Measurements from ENCODE around the gene PLAGL2.
"Not testable (repeated sequence)": the region's sequence is repeated elsewhere in the genome, so short reads cannot be mapped to it uniquely, and the experiment has no call there.

The PLAGL2 gene, protein sequence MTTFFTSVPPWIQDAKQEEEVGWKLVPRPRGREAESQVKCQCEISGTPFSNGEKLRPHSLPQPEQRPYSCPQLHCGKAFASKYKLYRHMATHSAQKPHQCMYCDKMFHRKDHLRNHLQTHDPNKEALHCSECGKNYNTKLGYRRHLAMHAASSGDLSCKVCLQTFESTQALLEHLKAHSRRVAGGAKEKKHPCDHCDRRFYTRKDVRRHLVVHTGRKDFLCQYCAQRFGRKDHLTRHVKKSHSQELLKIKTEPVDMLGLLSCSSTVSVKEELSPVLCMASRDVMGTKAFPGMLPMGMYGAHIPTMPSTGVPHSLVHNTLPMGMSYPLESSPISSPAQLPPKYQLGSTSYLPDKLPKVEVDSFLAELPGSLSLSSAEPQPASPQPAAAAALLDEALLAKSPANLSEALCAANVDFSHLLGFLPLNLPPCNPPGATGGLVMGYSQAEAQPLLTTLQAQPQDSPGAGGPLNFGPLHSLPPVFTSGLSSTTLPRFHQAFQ

DNA sequence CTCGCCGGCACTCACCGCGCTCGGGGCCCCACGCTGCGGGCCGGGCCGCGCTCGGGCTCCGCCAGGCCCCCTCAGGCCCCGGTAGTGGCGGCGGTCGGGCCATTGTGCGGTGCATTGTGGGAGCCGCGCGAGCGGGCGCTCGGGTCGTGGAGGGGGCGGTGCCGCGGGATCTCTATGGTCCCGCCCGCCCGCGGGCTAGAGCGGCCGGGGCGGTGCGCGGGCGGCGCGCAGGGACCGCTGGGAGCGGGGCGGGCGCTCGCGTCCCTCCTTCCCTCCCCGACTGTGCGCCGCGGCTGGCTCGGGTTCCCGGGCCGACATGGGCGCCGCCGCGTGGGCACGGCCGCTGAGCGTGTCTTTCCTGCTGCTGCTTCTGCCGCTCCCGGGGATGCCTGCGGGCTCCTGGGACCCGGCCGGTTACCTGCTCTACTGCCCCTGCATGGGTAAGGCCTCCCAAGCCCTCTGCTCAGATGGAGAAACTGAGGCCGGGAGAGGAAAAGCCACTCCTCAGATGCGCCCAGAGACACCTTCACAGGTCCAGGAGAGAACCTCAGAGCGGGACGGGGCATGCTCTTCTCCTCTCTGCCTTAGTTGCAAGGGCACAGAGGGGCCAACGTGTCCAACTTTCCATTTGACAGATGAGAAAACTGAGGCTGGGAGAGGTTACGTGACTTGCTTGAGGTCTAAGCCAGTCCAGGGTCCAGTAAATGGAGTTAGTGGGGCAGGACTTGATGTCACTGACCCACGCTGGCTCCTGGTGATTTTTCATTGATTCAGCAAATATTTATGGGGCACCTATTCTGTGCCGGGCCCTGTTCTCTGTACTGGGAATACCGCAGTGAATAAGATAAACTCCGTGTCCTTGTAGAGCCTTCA lies at the start of gene PLAGL2, which contains the start of gene POFUT1:
TSS of gene PLAGL2 (minus strand) at position 118 of the 873 bp plus-strand sequence. CDS start 5,565 bp downstream, outside the sequence.
TSS of gene POFUT1 (plus strand) at position 255 of the 873 bp plus-strand sequence. CDS start at position 317, 62 bp downstream.
- peak; percentile 91 for DNase-seq (ENCODE audit: low spot score)

DNA sequence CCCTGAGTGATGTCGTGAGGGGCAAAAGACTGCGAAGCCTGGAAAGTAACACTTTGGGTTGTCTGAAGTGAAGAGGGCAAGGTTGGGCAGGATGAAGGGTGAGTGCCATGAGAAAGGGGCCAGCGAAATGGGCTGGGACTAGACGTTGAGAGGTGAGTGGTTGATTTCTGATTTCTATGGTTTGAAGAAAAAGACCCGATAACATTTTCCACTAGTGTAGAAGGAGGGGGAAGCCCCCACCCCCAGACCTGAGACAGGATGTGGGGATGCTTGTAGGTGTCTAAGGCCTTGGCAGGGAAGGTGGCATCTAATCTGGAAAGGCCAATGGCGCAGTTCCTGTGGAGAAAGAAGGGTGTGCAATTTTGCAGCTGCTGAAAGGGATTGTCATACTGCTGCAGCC lies 44.6 kb upstream of the PLAGL2 start:
- DNase-seq (ENCODE audit: low spot score): no peak

DNA sequence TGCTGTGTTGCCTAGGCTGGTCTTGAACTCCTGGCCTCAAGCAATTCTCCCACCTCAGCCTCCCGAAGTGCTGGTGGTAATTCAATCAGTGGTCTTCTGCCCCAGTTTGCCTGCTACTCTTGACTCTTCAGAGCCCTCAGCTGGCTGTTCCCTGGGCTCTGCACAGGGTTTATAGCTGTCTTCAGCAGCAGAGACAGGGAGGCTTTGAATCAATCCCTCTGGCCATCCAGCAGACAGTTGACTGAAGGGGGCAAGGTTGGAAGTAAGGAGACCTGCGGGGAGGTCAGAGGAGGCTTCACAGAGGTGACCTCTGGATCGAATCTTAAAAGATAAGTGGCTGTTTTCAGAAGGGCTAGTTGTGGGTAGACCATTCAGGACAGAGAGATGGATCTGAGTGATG lies 43.9 kb upstream of the PLAGL2 start:
- DNase-seq (ENCODE audit: low spot score): no peak

DNA sequence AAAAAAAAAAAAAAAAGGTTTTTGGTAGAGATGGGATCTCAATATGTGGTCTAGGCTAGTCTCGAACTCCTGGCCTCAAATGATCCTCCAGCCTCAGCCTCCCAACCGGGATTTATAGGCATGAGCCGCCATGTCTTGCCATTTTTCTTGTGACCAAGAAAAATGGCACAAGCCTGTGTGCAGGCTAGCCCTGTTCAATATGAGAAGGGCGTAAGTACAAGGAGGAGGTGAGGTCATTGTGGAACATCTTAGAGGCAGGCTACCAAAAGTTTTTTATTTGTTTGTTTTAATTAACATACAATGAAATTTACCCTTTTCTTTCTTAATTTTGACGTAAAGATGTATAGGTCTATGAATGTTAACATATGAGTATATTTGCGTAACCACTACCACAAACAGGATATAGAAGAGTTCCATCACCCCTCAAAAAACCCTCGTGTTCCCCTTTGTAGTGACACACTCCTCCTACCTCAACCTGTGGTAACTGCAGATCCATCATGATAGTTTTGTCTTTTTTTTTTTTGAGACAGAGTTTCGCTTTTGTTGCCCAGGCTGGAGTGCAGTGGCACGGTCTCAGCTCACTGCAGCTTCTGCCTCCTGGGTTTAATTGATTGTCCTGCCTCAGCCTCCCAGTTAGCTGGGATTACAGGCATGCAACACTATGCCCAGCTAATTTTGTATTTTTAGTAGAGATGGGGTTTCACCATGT lies 41.6 kb upstream of the PLAGL2 start:
- DNase-seq (ENCODE audit: low spot score): no peak

DNA sequence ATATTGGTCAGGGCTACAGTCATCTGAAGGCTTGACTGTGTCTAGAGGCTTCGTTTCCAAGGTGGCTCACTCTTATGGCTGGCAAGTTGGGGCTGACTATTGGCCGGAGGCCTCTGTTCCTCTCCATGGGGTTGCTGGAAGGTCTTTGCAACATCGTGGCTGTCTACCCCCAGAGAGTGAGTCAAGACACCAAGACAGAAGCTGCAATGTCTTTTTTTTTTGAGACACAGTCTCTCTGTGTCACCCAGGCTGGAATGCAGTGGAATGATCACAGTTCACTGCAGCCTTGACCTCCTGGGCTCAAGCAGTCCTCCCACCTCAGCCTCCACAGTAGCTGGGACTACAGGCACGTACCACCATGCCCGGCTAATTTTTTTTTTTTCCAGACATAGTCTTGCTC lies 40.5 kb upstream of the PLAGL2 start:
- no peak for DNase-seq (ENCODE audit: low spot score)

DNA sequence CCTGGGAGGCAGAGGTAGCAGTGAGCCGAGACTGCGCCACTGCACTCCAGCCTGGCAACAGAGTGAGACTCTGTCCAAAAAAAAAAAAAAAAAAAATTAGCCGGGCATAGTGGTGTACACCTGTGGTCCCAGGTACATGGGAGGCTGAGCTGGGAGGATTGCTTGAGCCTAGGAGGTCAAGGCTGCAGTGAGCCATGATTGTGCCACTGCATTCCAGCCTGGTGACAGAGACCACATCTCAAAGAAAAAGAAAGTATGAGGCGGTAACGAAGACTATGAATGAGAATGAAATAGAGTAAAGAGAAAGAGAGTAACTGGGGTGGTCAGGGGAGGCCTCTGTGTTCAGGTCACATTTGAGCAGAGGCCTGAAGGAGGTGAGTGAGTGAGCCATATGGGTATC lies 38.7 kb upstream of the PLAGL2 start:
- DNase-seq (ENCODE audit: low spot score): not testable (repeated sequence)

DNA sequence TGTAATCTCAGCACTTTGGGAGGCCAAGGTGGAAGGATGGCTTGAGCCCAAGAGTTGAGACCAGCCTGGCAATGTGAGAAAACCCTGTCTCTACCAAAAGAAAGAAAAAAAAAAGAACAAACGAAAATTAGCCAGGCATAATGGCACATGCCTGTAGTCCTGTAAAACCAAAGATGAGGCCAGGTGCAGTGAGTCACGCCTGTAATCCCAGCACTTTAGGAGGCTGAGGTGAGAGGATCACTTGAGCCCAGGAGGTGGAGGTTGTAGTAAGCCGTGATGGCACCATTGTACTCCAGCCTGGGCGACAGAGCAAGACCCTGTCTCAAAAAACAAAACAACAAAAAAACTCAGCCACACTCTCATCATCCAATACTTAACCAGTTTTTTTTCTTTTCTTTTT lies 37.4 kb upstream of the PLAGL2 start:
- no peak for DNase-seq (ENCODE audit: low spot score)

DNA sequence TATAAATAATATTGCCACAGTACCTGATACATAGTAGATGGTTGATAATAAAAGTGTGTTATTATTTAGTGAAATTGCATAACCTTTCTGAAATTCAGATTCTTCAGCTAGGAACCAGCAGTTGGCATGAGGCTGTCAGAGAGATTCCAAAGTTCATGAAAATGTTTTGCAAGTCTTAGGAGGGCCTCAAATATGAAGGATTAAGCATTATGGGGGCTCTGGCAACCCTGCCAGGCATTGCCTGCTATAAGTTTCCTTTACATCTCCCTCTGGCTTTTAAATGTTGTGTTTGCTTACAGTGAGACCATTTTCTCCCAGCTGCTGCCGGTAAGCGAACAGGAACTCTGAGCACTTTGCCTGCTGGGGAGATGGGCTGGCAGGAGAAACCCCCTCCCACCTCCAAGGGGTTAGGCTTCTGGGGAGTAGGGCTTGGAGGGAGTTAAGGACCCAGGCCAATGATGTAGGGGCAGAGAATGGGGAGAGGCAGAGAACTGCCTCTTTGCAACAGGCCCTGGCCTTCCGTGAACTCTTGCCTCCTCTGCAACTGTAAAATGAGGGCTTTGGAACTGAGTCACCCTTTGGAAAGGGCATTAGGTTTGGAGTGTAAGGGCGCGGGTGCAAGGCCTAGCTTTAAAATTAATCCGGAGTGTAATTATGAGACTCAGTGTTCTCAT lies 36.7 kb upstream of the PLAGL2 start:
- no peak for DNase-seq (ENCODE audit: low spot score)

DNA sequence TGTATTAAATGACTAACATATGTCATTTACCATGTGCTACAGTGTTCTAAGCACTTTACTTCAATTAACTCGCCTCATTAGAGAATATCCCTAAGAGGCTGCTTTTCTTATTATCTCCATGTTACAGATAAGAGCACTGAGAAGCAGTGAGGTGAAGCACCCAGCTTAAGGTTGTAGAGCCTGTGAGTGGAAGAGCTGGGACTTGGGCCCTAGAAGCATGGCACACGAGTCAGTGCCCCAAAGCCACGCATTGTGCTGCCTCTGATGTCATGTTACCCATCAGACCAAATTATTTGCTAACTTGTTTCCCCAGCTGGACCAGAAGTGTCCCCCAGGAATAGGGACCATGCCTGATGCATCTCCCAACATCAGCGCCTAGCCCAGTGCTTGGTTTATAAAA lies 34.3 kb upstream of the PLAGL2 start:
- no peak for DNase-seq (ENCODE audit: low spot score)

DNA sequence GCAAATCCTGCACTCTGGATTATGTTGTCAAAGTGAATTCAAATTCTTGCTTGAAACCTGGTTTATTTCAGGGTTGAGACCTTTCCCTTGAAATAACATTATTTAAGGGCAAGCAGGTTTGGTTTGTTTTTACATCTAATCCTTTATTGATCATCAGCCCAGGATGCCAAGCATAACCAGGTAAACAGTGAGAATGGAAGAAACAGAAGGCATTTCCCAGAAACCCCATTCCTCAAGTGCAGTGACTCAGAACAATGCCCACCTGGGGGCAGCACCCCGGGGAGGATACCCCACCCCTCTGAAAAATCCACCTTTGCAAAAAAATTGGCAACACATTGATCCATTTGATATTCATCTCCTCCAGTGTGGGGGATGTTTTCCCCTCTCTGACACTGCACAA lies 32.7 kb upstream of the PLAGL2 start:
- no peak for DNase-seq (ENCODE audit: low spot score)

DNA sequence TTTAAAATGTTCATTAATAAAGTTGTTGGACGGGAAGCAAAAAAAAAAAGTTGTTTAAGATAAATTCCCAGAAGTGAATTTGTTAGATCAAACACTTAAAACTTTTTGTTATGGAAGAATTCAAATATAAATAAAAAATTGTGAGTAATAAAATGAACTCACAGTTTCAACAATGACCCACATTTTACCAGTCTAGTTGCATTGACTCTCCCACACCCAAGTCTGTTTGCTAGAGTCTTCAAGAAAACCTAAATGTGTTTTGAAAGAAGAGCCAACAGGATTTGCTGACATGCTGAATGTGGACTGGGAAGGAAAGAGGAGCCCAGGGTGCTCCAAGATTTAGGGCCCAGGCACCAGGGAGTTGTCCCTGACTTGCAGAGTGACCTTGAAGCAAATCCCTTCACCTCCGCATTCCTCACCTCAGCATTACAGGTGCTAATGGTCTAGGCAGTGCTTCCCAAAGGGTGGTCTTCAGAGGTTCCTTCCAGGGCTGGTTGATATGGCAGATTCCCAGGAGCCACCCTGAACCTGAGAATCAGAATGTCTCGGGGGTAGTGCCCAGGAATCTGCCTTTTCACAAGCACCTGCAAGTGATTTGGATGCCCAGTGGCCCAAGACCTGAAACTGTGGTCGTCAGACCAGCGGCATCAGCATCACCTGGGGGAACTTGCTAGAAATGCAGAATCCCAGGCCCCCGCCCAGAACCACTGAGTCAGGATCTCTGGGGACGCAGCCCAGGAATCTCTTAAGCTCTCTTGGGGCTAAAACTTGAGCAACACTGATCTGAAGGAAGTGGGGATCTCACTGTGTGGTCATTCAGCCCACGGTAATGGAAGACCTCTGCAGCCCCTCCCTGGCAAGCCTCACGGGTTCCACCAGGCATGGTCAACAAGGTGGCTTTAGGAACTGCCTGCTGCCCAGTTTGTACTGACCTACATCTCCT lies 31.2 kb upstream of the PLAGL2 start:
- no peak for DNase-seq (ENCODE audit: low spot score)

DNA sequence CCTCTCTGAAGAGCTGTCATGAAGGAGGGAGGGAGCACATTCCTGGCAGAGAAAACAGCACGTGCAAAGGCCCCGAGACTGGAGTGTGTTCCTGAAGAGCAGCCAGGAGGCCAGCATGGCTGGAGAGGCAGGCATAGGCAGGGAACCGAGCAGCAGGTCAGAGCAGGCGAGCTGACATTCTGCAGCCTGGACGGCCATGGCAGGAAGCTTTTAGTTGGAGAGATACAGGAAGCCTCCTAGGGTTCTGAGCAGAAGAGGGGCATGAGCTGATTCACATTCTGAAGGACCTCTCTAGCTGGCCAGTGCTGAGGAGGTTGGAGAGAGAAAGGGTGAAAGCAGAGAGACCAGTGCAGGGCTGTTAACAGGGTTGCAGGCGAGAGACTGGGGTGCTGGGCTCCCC lies 29.9 kb upstream of the PLAGL2 start:
- no peak for DNase-seq (ENCODE audit: low spot score)

DNA sequence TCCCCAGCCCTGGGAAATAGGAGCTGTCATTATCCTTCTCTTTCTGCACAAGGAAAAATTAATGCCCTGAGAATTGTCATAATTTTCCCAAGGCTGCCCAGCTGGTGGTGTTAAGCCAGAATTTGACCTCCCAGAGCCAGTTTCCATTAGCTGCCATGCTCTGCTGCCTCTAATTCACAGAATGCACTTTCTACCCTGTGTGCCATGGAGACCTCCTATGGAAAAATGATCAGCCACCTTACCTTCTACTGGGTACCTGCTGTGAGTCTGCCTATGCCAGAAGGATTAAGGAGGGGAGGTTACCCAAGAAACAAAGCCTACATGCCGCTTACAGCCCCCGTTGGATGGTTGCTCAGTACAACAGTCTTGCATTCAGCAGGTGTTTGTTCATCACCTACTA lies 29.3 kb upstream of the PLAGL2 start:
- DNase-seq (ENCODE audit: low spot score): no peak

DNA sequence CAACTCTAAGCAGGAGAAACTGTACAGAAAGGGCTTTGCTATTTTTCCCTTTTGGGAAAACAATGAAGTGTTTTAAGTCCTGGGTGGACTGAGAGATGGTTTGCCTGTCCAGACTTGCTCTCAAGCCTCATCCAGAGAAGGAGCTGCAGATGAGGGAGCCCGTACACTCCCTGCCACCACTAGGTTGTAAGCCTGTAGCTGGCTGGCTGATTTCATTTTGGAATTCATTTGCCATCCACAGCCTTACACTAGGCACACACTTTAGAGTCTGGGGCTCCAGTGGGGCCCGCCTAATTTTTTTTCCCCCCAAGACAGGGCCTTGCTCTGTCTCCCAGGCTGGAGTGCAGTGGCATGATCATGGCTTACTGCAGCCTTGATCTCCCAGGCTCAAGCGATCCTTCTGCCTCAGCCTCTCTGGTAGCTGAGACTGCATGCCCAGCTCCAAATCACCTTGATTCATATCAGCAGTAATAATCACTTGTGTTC lies 28.5 kb upstream of the PLAGL2 start:
- no peak for DNase-seq (ENCODE audit: low spot score)

DNA sequence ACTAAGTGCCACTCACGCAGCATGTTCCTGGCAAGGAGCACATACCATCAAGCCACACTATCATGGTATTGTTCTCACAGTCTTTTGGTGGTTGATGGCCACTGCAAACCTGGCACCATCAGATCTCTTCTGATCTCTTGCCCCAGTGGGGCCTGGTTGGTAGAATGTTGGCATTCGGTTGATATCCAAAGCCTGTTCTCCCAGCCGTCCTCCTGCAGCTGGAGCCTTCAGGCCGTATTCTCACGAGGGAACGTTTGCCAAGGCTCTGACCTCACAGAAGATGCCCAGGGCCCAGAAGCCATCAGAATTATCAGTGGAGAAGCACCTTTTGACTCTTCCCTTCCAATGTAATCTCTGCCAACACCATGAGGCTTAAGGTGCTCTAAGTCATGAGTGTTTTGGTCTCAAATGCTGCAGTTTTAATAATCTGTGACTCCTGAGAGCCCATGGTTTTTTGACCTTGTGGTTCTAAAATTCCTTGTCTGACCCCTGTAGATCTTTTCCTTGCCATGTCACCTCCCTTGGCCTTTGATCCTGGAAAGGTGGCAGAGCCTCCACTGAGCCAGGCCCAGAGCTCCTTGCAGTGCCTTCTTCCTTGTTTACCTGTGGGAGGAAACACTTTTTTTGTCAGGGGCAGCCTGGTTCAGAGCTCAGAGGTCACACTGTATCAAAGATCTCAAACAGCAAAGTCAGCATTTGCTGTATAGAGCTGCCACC lies 27.9 kb upstream of the PLAGL2 start:
- DNase-seq (ENCODE audit: low spot score): no peak

DNA sequence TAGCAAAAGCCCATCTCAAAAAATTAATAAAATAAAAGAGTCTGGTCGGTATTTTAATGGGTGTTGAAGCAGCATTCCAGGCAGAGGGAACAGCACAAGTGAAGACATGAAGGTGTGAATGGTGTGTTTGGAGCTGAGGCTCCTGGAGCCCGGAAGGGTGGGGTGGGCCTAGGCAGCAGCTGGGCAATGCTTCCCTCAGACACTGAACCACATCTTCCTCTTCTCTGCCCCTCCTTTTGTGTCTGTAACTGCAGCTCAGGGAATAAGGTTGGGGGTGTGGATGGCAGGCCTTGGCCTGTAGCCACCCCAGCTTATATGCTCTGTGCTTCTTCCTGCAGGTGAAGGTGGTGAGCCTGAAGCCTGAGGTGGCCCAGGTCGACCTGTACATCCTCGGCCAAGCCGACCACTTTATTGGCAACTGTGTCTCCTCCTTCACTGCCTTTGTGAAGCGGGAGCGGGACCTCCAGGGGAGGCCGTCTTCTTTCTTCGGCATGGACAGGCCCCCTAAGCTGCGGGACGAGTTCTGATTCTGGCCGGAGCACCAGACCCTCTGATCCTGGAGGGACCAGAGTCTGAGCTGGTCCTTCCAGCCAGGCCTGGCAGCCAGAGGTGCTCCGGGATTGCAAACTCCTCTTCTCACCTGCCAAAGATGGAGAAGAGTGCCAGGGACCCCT lies 26.7 kb upstream of the PLAGL2 start:
- DNase-seq (ENCODE audit: low spot score): no peak

DNA sequence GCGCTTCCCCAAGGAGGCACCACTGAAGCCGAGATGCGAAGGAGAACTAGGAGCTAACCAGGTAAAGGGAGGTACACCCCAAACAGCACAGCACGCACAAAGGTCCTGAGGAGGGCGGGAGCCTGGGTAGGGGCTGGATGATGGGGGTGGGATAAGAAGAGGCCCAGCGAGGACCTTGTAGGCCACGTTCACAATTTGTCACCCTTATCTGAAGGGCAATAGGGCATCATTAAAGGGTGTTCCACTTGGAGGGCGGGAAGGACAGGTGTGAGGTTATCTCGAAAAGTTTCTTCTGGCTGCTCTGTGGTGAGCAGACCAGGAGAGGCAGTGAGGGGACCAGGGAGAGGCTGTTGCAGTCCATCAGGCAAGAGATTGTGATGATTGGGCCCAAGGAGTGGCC lies 25.7 kb upstream of the PLAGL2 start:
- DNase-seq (ENCODE audit: low spot score): no peak

DNA sequence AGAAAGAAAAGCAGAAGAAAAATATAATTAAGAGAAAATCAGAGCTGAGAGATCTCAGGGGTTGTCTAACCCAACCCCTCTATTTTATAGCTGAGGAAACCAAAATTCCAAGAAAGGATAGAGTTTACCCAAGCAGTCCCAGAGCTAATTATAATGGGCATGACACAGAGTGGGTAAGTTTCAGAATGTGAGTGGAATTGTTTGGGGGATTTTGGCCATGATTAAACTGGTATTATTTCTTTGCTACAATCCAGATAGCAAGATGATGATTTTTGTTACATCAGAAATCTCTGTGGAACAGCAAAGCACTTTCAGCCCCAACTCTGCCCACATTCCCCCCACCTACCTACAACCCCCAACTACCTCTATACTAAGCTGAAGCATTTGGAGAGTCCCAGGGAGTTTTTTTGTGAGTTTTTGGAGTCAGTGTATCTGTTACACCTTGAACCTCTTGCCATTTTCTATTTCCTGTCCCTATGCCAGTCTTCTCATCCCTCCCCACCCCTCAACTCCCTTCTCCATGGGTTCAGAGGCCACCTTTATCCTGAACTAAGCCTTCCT lies 24.9 kb upstream of the PLAGL2 start:
- DNase-seq (ENCODE audit: low spot score): no peak

DNA sequence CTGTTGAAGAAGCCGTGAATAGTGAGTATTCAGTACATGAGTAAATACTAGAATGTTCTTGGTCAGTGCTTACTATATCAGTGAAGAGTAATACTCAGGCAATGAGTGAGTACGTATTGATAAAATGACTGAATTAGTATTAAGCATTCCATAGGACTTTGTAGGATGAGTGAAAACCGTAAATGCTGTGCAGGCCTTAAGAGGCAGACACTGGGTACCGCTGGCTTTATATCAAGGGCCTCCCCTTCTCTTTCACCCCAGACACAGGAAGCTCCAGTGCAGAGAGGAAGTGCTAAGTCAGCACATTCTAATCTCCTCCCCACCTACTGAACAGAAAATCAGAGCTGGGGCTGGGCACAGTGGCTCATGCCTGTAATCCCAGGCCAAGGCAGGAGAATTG lies 24.3 kb upstream of the PLAGL2 start:
- no peak for DNase-seq (ENCODE audit: low spot score)

Measured in left forelimb (tissue), 1 donor.